ENCODE results near the gene EGFL7.

EGFL7 gene

DNA sequence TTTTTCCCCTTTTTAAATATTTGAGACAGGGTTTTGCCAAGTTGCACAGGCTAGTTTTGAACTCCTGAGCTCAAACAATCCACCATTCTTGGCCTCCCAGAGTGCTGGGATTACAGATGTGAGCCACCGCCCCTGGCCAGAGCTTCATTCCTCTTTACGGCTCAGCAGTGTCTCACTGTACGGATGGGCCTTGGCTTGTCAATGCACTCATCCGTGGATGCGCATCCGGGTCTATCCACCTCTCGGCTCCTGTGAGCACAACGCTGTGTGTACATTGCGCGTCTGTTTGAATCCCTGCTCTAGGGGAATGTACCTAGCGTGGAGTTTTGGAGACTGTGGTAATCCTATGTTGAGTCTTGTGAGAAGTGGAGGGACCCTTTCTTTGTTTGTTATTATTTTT is 10.9 kb upstream of the EGFL7 start:
- CTCF ChIA-PET = no interaction called here
- no peak for TF ChIP-seq FOXK2 (IDR thresholded peaks at IDR 0.05)
- TF ChIP-seq NFRKB (IDR thresholded peaks at IDR 0.05) = no peak
- no peak for TF ChIP-seq SUZ12 (IDR thresholded peaks at IDR 0.05)
- TF ChIP-seq, protein P1, sequence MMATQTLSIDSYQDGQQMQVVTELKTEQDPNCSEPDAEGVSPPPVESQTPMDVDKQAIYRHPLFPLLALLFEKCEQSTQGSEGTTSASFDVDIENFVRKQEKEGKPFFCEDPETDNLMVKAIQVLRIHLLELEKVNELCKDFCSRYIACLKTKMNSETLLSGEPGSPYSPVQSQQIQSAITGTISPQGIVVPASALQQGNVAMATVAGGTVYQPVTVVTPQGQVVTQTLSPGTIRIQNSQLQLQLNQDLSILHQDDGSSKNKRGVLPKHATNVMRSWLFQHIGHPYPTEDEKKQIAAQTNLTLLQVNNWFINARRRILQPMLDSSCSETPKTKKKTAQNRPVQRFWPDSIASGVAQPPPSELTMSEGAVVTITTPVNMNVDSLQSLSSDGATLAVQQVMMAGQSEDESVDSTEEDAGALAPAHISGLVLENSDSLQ (IDR thresholded peaks at IDR 0.05) = no peak
- no peak for TF ChIP-seq HDGF (IDR thresholded peaks at IDR 0.05; ENCODE audit: borderline replicate concordance)
- TF ChIP-seq L3MBTL2 (conservative IDR thresholded peaks at IDR 0.05) = no peak
- TF ChIP-seq BHLHE40 (IDR thresholded peaks at IDR 0.05; ENCODE audit: borderline replicate concordance) = no peak
- no peak for TF ChIP-seq FOXA1 (IDR thresholded peaks at IDR 0.05)
- no peak for TF ChIP-seq FOXM1 (IDR thresholded peaks at IDR 0.05; ENCODE audit: borderline replicate concordance)
- no peak for TF ChIP-seq TARDBP (IDR thresholded peaks at IDR 0.05)
- TF ChIP-seq LEF1 (IDR thresholded peaks at IDR 0.05; ENCODE audit: borderline replicate concordance) = no peak
- no peak for TF ChIP-seq ARNT (IDR thresholded peaks at IDR 0.05)
- TF ChIP-seq SP1 (IDR thresholded peaks at IDR 0.05) = no peak
- TF ChIP-seq ZNF384 (IDR thresholded peaks at IDR 0.05) = no peak
- TF ChIP-seq ELF4 (IDR thresholded peaks at IDR 0.05) = no peak
- no peak for TF ChIP-seq CTBP1 (IDR thresholded peaks at IDR 0.05; ENCODE audit: borderline replicate concordance)
- no peak for DNase-seq (ENCODE audit: extremely low spot score)
- POLR2A ChIA-PET = no interaction called here

DNA sequence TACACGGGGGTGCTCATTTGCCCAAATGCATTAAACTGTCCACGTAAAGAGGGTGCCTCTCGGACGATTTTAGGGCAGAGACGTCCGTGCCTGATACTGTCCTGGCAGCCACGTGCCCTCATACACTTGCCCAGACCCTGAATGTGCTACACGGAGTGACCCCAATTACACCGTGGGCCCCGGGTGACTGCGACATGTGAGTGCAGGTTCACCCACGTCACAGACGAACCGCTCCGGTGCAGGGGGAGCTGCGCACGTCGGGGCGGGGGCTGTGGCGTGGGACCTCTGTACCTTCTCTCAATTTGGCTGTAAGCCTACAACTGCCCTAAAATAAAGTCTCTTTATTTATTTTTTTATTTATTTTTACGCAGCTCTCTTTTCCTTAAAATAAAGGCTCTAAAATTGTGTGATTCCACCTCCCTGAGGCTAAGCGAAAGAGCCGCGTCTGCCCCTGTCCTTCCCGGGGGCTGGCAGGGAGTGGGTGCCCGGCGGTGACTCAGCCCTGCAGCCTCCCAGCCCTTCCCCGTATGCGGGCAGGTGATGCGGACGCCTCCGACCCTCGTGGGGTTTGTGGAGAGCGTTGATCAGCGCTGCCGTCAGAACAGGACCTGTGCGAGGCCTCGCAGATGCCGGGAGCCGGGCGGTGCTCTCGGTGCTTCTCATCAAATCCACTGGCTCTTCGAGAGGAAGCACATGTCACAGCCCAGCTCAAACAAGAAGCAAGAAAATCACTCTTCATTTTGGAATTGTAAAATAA is 9.2 kb upstream of the EGFL7 start:
- no peak for DNase-seq (ENCODE audit: extremely low spot score)
- ChIA-PET CTCF (no interaction called here), POLR2A (no interaction called here)
- TF ChIP-seq FOXK2 (IDR thresholded peaks at IDR 0.05) (no peak), ELF4 (IDR thresholded peaks at IDR 0.05) (no peak), BHLHE40 (IDR thresholded peaks at IDR 0.05; ENCODE audit: borderline replicate concordance) (no peak), SP1 (IDR thresholded peaks at IDR 0.05) (no peak), SUZ12 (IDR thresholded peaks at IDR 0.05) (no peak), FOXA1 (IDR thresholded peaks at IDR 0.05) (no peak), ZNF384 (IDR thresholded peaks at IDR 0.05) (no peak), FOXM1 (IDR thresholded peaks at IDR 0.05; ENCODE audit: borderline replicate concordance) (no peak), TARDBP (IDR thresholded peaks at IDR 0.05) (no peak), NFRKB (IDR thresholded peaks at IDR 0.05) (no peak), HDGF (IDR thresholded peaks at IDR 0.05; ENCODE audit: borderline replicate concordance) (no peak), CTBP1 (IDR thresholded peaks at IDR 0.05; ENCODE audit: borderline replicate concordance) (no peak), ARNT (IDR thresholded peaks at IDR 0.05) (no peak), L3MBTL2 (conservative IDR thresholded peaks at IDR 0.05) (no peak), LEF1 (IDR thresholded peaks at IDR 0.05; ENCODE audit: borderline replicate concordance) (no peak)
- TF ChIP-seq, protein P1 (IDR thresholded peaks at IDR 0.05) = no peak

DNA sequence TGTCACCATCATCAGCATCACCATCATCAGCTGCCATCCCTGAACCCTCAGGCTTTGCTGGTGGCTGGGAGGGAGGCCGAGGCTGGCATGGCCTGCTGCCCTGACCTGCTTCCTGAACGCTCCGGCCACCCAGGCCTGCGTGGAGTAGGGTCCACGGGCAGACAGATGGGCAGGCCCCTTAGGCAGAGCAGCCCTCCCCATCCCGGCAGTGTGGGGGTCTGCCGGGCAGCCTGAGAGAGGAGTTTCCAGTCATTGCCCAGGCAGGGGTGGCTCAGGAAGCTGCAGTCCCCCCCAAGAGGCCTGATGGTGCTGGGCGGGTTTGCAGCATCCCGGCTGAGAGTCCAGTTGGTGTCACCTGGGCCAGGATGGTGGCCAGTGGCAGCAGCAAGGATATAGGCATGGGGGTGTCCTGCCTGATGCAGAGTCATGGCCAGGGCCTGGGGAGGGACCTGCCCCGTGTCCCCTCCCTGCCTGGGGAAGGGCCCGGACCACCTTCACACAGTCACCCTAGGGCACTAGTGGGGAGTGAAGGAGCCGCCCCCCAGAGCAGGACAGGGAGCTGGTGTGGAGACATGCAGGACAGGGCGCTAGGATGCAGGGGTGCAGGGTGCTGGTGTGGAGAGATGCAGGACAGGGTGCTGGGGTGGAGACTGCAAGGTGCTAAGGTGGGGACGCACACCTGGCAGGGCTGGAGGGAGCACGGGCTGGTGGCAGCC is 7.7 kb upstream of the EGFL7 start:
- POLR2A ChIA-PET = no interaction called here
- CTCF ChIA-PET = no interaction called here
- no peak for DNase-seq (ENCODE audit: extremely low spot score)
- TF ChIP-seq ARNT (IDR thresholded peaks at IDR 0.05) (no peak), TARDBP (IDR thresholded peaks at IDR 0.05) (no peak), ELF4 (IDR thresholded peaks at IDR 0.05) (no peak), SP1 (IDR thresholded peaks at IDR 0.05) (no peak), BHLHE40 (IDR thresholded peaks at IDR 0.05; ENCODE audit: borderline replicate concordance) (no peak), FOXK2 (IDR thresholded peaks at IDR 0.05) (no peak), L3MBTL2 (conservative IDR thresholded peaks at IDR 0.05) (no peak), ZNF384 (IDR thresholded peaks at IDR 0.05) (no peak)
- TF ChIP-seq, protein P1 (IDR thresholded peaks at IDR 0.05) = no peak

DNA sequence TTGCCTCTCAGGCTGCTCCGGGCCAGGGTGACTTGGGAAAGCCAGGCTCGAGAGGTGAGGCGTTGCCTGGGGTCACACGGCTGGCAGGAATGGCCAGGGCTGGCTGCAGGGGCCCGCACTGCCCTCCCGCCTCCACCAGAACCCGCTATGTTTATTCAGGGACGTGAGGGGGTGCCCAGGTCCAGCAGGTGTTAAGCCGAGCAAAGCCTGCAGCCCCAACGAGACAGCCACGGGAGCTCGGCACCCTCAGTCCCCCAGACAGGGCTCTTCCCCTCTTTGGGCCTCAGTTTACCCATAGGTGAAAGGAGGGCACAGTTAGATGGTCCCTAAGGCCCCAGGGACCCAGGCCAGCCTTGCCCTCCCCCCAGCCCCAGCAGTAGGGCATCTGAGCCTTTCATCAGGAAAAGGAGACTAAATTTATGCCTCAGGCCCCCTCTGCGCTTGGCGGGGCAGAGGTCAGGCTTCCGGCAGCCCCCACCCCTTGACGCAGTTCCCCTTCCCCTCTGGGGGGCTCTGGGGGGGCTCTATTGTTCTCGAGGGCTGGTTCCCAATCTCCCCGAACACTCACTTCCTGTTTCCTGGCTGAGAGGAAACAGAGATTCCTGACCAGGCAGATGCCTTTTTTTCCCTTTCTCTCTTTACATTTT is 7.1 kb upstream of the EGFL7 start:
- DNase-seq (ENCODE audit: extremely low spot score) = no peak
- TF ChIP-seq HDGF (IDR thresholded peaks at IDR 0.05; ENCODE audit: borderline replicate concordance) = no peak
- no peak for TF ChIP-seq ARNT (IDR thresholded peaks at IDR 0.05)
- TF ChIP-seq SP1 (IDR thresholded peaks at IDR 0.05) = no peak
- no peak for TF ChIP-seq FOXK2 (IDR thresholded peaks at IDR 0.05)
- TF ChIP-seq L3MBTL2 (conservative IDR thresholded peaks at IDR 0.05) = no peak
- TF ChIP-seq ELF4 (IDR thresholded peaks at IDR 0.05) = no peak
- no peak for TF ChIP-seq NFRKB (IDR thresholded peaks at IDR 0.05)
- TF ChIP-seq ZNF384 (IDR thresholded peaks at IDR 0.05) = no peak
- no peak for TF ChIP-seq SUZ12 (IDR thresholded peaks at IDR 0.05)
- TF ChIP-seq BHLHE40 (IDR thresholded peaks at IDR 0.05; ENCODE audit: borderline replicate concordance) = no peak
- no peak for TF ChIP-seq LEF1 (IDR thresholded peaks at IDR 0.05; ENCODE audit: borderline replicate concordance)
- no peak for TF ChIP-seq TARDBP (IDR thresholded peaks at IDR 0.05)
- no peak for TF ChIP-seq CTBP1 (IDR thresholded peaks at IDR 0.05; ENCODE audit: borderline replicate concordance)
- CTCF ChIA-PET = interaction anchor here (1.2 kb wide), 1 partner anchor 16 kb away, joined by 5 read pairs; no protein-coding TSS in a partner anchor
- POLR2A ChIA-PET = no interaction called here

DNA sequence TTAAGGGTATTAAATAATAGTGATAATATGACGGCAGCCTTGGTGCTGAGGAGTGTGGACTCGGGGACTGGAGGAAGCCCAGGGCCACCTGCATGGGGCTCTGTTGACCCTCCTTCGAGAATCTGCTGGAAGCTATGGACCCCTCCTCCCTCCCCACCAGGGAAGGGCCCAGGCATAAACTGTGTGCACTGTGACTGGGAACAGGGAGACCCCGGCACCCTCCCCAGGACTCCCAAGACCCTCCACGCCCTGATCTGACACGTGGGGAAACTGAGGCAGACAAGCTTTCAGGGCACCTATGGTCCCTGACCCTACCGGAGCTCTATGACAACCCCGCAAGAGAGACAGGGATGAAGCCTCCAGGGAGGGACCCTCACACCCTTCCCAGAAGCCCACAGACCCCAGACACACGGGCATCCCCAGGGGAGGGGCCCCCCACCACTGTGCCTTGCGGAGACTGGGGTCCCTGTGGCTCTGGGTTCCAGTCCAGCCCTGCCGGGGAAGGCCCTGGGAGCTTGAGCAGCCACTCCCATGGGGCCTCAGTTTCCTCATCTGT is 6.5 kb upstream of the EGFL7 start:
- TF ChIP-seq FOXK2 (IDR thresholded peaks at IDR 0.05) (no peak), HDGF (IDR thresholded peaks at IDR 0.05; ENCODE audit: borderline replicate concordance) (no peak), LEF1 (IDR thresholded peaks at IDR 0.05; ENCODE audit: borderline replicate concordance) (no peak), BHLHE40 (IDR thresholded peaks at IDR 0.05; ENCODE audit: borderline replicate concordance) (no peak), L3MBTL2 (conservative IDR thresholded peaks at IDR 0.05) (no peak), CTBP1 (IDR thresholded peaks at IDR 0.05; ENCODE audit: borderline replicate concordance) (no peak), FOXM1 (IDR thresholded peaks at IDR 0.05; ENCODE audit: borderline replicate concordance) (no peak), SP1 (IDR thresholded peaks at IDR 0.05) (no peak)
- ChIA-PET POLR2A (no interaction called here), CTCF (interaction anchor here (1.2 kb wide), 1 partner anchor 16 kb away, joined by 5 read pairs; no protein-coding TSS in a partner anchor)
- no peak for DNase-seq (ENCODE audit: extremely low spot score)

Data from HEK293T (cell line).